IPS-20b (cell line): Measurements from ENCODE around the gene CBFA2T2.
"Not testable (repeated sequence)": the region's sequence is repeated elsewhere in the genome, so short reads cannot be mapped to it uniquely, and the experiment has no call there.

Source experiments
- H3K27ac ChIP-seq: one replicate; pipeline ENCODE4 v1.5.1; 2013; ENCODE audit warnings: low read length
- H3K27me3 ChIP-seq: 2 replicates; pipeline ENCODE4 v1.6.1; 2013; ENCODE audit warnings: mild to moderate bottlenecking, low read length, inconsistent platforms; ENCODE audit not compliant: insufficient read depth
- H3K36me3 ChIP-seq: 2 replicates; pipeline ENCODE4 v1.6.1; 2013; ENCODE audit warnings: low read depth, mild to moderate bottlenecking, inconsistent platforms, low read length, moderate library complexity; ENCODE audit not compliant: insufficient read depth
- H3K4me1 ChIP-seq: 2 replicates; pipeline ENCODE4 v1.6.1; 2013; ENCODE audit warnings: mild to moderate bottlenecking, control low read depth, inconsistent platforms, low read length, moderate library complexity; ENCODE audit not compliant: insufficient read depth
- H3K4me3 ChIP-seq: 2 replicates; pipeline ENCODE4 v1.5.1; 2013; ENCODE audit warnings: mild to moderate bottlenecking, low read length, inconsistent platforms
- H3K9ac ChIP-seq: 2 replicates; pipeline ENCODE4 v1.6.1; 2013; ENCODE audit warnings: low read depth, mild to moderate bottlenecking, inconsistent platforms, low read length, moderate library complexity
- H3K9me3 ChIP-seq: 2 replicates; pipeline ENCODE4 v1.6.1; 2013; ENCODE audit warnings: mild to moderate bottlenecking, low read depth, low read length, inconsistent platforms; ENCODE audit not compliant: insufficient read depth

Gene CBFA2T2

DNA sequence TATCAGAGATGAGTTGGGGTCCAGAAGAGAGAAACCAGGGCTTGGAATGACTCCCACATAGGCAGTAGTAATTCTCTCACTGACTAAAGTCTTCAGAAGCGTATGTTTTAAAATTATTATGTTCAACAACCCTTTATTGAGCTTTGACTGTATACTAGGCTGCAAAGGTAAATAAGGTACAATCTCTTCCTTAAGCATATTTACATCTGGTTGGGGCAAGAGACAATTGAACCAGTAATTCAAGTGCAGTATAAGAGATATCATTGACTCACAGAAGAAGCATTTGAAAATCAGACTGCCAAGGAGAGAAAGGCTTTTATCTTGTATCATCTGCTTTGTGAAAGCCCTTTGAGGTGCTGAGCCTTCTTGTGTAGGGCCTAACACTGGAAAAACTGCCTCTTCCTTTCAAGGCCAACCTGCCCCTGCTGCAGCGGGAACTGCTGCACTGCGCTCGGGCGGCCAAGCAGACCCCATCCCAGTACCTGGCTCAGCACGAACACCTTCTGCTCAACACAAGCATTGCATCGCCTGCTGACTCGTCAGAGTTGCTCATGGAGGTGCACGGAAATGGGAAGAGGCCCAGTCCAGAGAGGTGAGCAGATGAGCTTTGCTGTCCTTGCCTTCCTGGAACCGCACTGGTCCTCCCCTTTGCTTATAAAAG, 132.9 kb downstream of the CBFA2T2 start:
- H3K4me1 ChIP-seq, result no peaks in the 10 kb centered on the region
- H3K4me3 ChIP-seq, result no peak overlapping the region
- no peaks in the 10 kb centered on the region for H3K9me3 ChIP-seq
- H3K9ac ChIP-seq, result no peak overlapping the region
- H3K27me3 ChIP-seq, result no peaks in the 10 kb centered on the region
- peaks cover 10% of the 10 kb centered on the region for H3K36me3 ChIP-seq
- no peak overlapping the region for H3K27ac ChIP-seq

DNA sequence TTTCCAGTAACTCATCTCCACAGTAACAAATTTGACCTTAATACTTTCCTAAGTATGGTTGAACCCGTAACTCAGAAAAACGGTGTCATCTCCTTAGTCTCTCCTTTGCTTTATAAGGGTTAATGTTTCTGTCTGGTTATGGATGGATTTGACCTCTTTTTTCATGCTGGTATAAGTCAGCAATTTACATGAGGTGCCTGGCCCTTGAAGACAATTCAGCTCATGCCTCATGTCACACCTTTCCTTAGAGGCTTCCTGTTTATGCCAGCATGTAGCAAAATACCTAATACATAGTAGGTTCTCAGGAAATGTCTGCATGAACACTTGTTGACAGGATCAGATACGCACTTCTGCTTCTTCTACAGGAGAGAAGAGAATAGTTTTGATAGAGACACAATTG, 134.5 kb downstream of the CBFA2T2 start:
- Histone ChIP-seq H3K9me3 (no peaks in the 10 kb centered on the region), H3K4me1 (no peaks in the 10 kb centered on the region), H3K27me3 (no peaks in the 10 kb centered on the region), H3K9ac (no peak overlapping the region), H3K4me3 (no peak overlapping the region), H3K27ac (no peak overlapping the region), H3K36me3 (peaks cover 25% of the 10 kb centered on the region)

DNA sequence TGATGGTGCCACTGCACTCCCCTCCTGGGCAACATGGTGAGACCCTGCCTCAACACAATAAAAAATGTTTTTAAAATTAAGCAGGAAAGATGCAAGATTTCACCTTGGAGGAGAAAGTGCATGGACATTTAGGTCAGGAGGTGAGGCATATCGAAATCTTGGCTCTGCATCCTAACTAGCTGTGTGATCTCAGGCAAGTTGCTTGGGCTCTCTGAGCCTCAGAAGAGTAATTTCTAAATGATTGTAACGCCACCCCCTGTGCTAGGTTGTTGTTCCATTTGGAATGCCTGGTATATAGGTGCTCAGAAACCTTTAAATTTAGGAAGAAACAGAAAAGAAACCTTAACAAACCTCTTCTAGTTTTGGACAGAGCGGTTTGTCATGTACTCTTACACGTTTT, 136.3 kb downstream of the CBFA2T2 start:
- no peaks in the 10 kb centered on the region for H3K27me3 ChIP-seq
- no peak overlapping the region for H3K9ac ChIP-seq
- H3K4me3 ChIP-seq, result no peak overlapping the region
- no peak overlapping the region for H3K27ac ChIP-seq
- H3K9me3 ChIP-seq, result no peaks in the 10 kb centered on the region
- peaks cover 40% of the 10 kb centered on the region for H3K36me3 ChIP-seq
- H3K4me1 ChIP-seq, result no peaks in the 10 kb centered on the region

DNA sequence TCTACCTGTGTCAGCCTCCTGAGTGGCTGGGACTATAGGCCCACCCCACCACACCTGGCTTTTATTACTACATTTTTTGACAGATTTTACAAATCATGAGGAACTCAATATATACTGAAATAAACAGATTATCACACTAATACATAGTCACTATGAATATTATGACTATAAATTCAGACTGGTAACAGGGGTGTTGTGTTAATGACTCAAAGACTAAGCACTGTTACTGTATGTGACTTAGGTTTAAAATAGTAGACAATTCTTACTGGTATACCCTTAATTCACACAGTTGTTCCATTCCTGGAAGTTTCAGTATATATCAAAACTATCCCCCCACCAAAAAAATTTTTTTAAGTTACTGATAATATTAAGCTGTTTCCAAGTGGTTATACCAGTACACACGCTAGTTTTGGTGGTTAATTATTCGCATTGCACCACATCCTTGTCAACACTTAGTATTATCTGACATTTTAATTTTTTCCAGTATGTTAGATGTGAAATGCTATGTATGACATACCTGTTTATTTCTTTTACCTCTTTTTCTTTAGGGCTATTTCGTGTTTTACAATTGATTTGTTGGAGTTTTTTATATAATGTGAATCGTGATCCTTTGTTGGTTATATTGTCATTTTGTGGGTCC, 137.8 kb downstream of the CBFA2T2 start:
- Histone ChIP-seq H3K36me3 (peaks cover 40% of the 10 kb centered on the region), H3K9me3 (no peaks in the 10 kb centered on the region), H3K4me1 (no peaks in the 10 kb centered on the region), H3K9ac (no peak overlapping the region), H3K4me3 (no peak overlapping the region), H3K27ac (no peak overlapping the region), H3K27me3 (no peaks in the 10 kb centered on the region)

DNA sequence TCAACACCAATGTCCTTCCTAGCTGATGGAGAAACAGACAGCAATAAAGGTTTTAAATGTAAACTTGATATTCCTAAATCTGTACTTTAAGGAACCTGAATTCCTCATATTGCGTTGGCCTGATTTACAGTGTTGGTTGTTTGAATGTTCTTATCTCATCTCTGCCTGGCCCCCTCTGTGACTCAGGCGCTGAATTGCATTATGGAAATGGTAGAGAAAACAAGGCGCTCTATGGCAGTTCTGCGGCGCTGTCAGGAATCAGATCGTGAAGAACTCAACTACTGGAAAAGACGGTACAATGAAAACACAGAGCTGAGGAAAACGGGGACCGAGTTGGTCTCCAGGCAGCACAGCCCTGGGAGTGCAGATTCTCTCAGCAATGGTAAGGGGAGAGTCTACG, 139.6 kb downstream of the CBFA2T2 start:
- H3K9me3 ChIP-seq, result no peaks in the 10 kb centered on the region
- no peak overlapping the region for H3K4me3 ChIP-seq

DNA sequence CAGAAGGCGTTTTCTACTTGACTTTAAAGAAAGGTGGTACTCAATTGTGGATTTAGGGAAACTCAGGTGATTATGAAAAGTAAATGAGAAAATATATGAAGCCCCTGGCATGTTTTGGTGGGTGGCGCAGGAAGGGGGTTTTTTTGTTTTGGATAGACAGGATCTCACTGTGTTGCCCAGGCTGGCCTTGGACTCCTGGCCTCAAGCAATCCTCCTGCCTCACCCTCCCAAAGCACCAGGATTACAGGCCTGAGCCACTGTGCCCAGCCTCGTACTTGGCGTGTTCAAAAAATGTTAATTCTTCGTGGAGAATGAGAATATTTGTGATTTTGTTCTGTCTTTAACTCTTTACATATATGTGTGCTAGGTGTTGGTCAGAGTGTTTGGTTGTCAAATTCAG, 140.1 kb downstream of the CBFA2T2 start:
- Histone ChIP-seq H3K27me3 (no peaks in the 10 kb centered on the region), H3K9ac (no peak overlapping the region), H3K4me1 (no peaks in the 10 kb centered on the region), H3K9me3 (no peaks in the 10 kb centered on the region), H3K4me3 (no peak overlapping the region), H3K36me3 (peaks cover 31% of the 10 kb centered on the region), H3K27ac (no peak overlapping the region)

More for the DNA sequence above, 139.6 kb downstream of the CBFA2T2 start:
- Histone ChIP-seq H3K36me3 (peaks cover 31% of the 10 kb centered on the region), H3K27me3 (no peaks in the 10 kb centered on the region), H3K27ac (no peak overlapping the region), H3K9ac (no peak overlapping the region), H3K4me1 (no peaks in the 10 kb centered on the region)

DNA sequence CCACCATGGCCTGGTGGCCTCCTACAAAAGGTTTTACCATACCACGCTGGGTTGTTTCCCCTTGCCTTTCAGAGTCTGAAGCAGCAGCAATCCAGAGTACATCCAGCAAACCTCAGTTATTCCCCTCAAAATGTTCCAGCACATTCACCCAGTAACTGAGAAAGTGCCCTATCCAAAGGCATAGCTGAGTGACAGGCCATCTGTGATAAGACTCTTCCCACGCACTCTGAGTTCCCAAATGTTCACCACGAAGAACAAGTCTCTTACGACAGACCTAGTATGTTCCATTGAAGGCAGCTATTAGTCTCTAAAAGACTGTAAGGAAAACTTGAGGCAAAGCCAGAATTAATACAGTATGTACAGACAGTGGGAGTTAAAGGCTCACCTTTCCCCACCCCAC, 140.6 kb downstream of the CBFA2T2 start:
- Histone ChIP-seq H3K36me3 (peaks cover 31% of the 10 kb centered on the region), H3K4me3 (no peak overlapping the region)

DNA sequence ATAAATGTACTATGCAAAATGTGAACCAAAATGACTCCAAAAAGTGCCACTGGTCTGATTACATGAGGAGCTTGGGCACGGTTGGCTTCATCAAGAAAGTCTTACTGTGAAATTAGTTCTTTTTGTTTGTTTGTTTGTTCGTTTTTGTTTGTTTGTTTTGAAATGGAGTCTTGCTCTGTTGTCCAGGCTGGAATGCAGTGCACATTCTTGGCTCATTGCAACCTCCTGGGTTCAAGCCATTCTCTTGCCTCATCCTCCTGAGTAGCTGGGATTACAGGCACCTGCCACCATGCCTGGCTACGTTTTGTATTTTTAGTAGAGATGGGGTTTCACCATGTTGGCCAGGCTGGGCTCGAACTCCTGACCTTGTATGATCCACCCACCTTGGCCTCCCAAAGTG, 142.0 kb downstream of the CBFA2T2 start:
- H3K36me3 ChIP-seq, result peaks cover 36% of the 10 kb centered on the region

More for the DNA sequence above, 140.6 kb downstream of the CBFA2T2 start:
- Histone ChIP-seq H3K9me3 (no peaks in the 10 kb centered on the region), H3K27ac (no peak overlapping the region), H3K27me3 (no peaks in the 10 kb centered on the region), H3K9ac (no peak overlapping the region), H3K4me1 (no peaks in the 10 kb centered on the region)

DNA sequence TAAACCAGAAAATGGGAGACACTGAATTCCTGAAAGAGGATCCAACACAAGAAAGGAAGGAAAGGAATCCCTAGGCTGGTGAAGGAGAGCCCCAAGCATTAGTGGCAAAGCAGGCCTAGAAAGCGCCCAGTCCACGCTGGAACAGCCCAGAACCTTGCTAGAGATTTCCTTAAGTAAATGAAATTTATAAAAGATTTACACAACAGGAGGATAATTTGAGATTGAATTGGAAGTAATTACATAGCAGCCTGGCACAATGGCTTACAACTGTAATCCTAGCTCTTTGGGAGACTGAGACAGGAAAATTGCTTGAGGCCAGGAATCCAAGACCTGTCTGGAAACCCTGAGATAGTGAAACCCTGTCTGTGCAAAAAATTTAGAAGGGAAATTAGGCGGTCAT, 145.4 kb downstream of the CBFA2T2 start:
- H3K36me3 ChIP-seq, result peaks cover 26% of the 10 kb centered on the region
- H3K9ac ChIP-seq, result no peak overlapping the region
- no peaks in the 10 kb centered on the region for H3K4me1 ChIP-seq
- no peaks in the 10 kb centered on the region for H3K9me3 ChIP-seq
- H3K27me3 ChIP-seq, result no peaks in the 10 kb centered on the region
- no peak overlapping the region for H3K27ac ChIP-seq
- no peak overlapping the region for H3K4me3 ChIP-seq

More for the DNA sequence above, 142.0 kb downstream of the CBFA2T2 start:
- not testable (repeated sequence) for H3K27ac ChIP-seq, H3K27me3 ChIP-seq, H3K9me3 ChIP-seq, H3K4me3 ChIP-seq, H3K9ac ChIP-seq, H3K4me1 ChIP-seq

DNA sequence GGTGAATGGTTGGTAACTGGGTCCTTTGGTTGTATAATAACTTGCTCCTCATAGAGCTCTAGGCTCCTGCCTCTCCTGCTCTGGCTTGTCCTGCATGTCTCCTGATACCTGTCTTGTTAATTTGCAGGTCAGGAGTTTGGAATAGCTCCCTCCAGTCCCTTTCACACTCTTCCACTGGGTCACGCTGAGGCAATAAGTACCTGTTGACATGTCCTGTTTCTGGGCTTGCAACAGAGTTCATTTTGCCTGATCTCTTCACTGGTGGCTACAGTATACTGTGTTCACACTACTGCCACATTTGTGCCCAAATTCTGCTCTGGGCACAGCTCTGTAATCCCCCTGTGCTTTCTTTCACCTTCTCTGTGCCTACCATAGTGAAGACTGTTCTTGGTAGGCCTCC, 146.9 kb downstream of the CBFA2T2 start:
- Histone ChIP-seq H3K36me3 (peaks cover 21% of the 10 kb centered on the region), H3K9me3 (no peaks in the 10 kb centered on the region), H3K4me3 (no peak overlapping the region), H3K4me1 (no peaks in the 10 kb centered on the region), H3K27ac (no peak overlapping the region), H3K9ac (no peak overlapping the region), H3K27me3 (no peaks in the 10 kb centered on the region)

DNA sequence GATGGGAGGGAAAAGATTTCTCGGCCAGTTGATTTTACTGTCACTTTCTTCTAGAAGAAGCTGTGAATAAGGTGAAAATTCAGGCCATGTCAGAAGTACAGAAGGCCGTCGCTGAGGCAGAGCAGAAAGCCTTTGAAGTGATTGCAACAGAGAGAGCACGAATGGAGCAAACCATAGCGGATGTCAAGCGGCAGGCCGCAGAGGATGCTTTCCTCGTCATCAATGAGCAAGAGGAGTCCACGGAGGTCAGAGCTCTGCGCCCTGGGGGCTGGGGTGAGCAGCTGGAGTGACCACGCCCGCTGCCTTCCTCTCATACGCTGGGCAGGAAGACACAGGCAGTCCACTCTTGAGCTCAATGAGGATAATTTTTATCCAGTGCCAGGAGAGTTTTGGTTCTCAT, 150.4 kb downstream of the CBFA2T2 start:
- Histone ChIP-seq H3K36me3 (peaks cover 34% of the 10 kb centered on the region), H3K27ac (no peak overlapping the region), H3K4me3 (no peak overlapping the region), H3K4me1 (no peaks in the 10 kb centered on the region), H3K9me3 (no peaks in the 10 kb centered on the region), H3K27me3 (no peaks in the 10 kb centered on the region), H3K9ac (no peak overlapping the region)

DNA sequence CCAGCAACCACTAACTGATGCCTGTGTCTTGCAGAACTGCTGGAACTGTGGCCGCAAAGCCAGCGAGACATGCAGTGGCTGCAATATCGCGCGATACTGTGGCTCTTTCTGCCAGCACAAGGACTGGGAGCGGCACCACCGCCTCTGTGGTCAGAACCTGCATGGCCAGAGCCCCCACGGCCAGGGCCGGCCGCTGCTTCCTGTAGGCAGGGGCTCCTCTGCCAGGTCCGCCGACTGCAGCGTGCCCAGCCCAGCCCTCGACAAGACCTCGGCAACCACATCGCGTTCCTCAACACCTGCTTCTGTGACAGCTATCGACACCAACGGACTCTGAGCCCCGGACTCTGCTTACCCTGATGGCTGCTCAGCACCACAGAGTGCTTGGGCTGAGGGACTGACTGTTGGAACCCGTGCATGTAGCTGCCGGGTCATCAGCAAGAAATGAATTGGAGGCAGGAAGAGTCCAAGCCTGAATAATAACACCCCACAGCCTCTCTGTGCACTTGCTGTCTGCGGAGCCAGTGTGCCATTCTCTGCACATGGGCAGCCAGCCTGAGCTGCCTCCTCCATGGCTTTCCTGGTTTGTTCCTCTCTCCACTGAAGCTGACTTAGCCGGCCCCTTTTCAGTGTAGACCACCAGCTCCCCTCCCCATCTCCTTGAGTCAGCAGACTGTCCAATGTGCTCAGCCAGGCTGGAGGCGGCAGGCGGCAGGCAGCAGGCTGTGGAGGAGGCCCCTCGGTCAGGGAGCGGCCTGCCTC, 154.6 kb downstream of the CBFA2T2 start:
- H3K4me1 ChIP-seq, result no peaks in the 10 kb centered on the region
- H3K9me3 ChIP-seq, result no peaks in the 10 kb centered on the region
- H3K36me3 ChIP-seq, result peaks cover 25% of the 10 kb centered on the region
- no peaks in the 10 kb centered on the region for H3K27me3 ChIP-seq
- no peak overlapping the region for H3K4me3 ChIP-seq
- H3K27ac ChIP-seq, result no peak overlapping the region
- no peak overlapping the region for H3K9ac ChIP-seq
